Astrocyte of the spinal cord (primary cell): ENCODE data around the gene FSD1.
A peak's percentile ranks its signal among the peaks of the same experiment; 100 is the strongest.
"Not testable (repeated sequence)": the region's sequence is repeated elsewhere in the genome, so short reads cannot be mapped to it uniquely, and the experiment has no call there.

Experiments
- DNase-seq: peaks from one replicate; pipeline ENCODE4 v3.0.0; 2011; ENCODE audit warnings: low read depth, low spot score
- H3K4me3 ChIP-seq: 2 replicates; pipeline ENCODE4 v1.5.1; 2011; ENCODE audit warnings: low read depth, mild to moderate bottlenecking, low read length, moderate library complexity
- CTCF ChIP-seq: IDR thresholded peaks from 2 replicates; pipeline ENCODE4 v1.5.1; 2012; ENCODE audit warnings: low read depth, mild to moderate bottlenecking, low read length, inconsistent platforms
- in situ Hi-C: cut with HindIII; loops from 2 replicates; pipeline ENCODE4 v1.10.0; 2017; ENCODE audit warnings: low sequenced_read_pairs

Gene FSD1

GRCh38 chr19:4326837-4327251, 22.4 kb downstream of the FSD1 start:
- no peak for DNase-seq
- in situ Hi-C loops: no loop called here
- peak overlapping the region; percentile 15 for H3K4me3 ChIP-seq
- no peak for TF ChIP-seq CTCF

GRCh38 chr19:4327252-4327876, 23.0 kb downstream of the FSD1 start:
- in situ Hi-C loops: no loop called here
- H3K4me3 ChIP-seq: peak overlapping the region; percentile 38
- TF ChIP-seq CTCF: no peak

GRCh38 chr19:4327877-4328242, 23.5 kb downstream of the FSD1 start:
- no peak for TF ChIP-seq CTCF
- in situ Hi-C loops: no loop called here
- peak overlapping the region; percentile 38 for H3K4me3 ChIP-seq
- no peak for DNase-seq

More at GRCh38 chr19:4327252-4327876, 23.0 kb downstream of the FSD1 start:
- peak; percentile 63 for DNase-seq

GRCh38 chr19:4328243-4328990, 24.0 kb downstream of the FSD1 start:
- TF ChIP-seq CTCF: no peak
- peak overlapping the region; percentile 61 for H3K4me3 ChIP-seq
- peak; percentile 96 for DNase-seq
- in situ Hi-C loops: no loop called here

GRCh38 chr19:4328991-4329681, 24.7 kb downstream of the FSD1 start:
- peak overlapping the region; percentile 61 for H3K4me3 ChIP-seq
- DNase-seq, in situ Hi-C loops: not testable (repeated sequence)

GRCh38 chr19:4329858-4330257, 25.5 kb downstream of the FSD1 start:
- no peak overlapping the region for H3K4me3 ChIP-seq
- in situ Hi-C loops: no loop called here

More at GRCh38 chr19:4329858-4330257, 25.5 kb downstream of the FSD1 start:
- no peak for DNase-seq
- no peak for TF ChIP-seq CTCF
